Stimulated activated CD8-positive, alpha-beta memory T cell treated with anti-CD3 and anti-CD28 coated beads, Interleukin-15, amount 100 ng/mL, for 24 hours (primary cell): ENCODE measurements around the gene LOXHD1.

Source experiments
- DNase-seq: peaks from one replicate; pipeline ENCODE4 v3.0.0-alpha.2; 2020; ENCODE audit warnings: low read depth

Gene LOXHD1

GRCh38 chr18:46672062-46672970 lies 15.3 kb upstream of the LOXHD1 start:
- no peak for DNase-seq

GRCh38 chr18:46668694-46669093 lies 11.7 kb upstream of the LOXHD1 start:
- DNase-seq = no peak

- DNase-seq = no peak
Measured at GRCh38 chr18:46668135-46668534, 11.1 kb upstream of the LOXHD1 start.

GRCh38 chr18:46663539-46663938 lies 6.5 kb upstream of the LOXHD1 start:
- DNase-seq = no peak

- no peak for DNase-seq
Measured at GRCh38 chr18:46660957-46661749, 4.1 kb upstream of the LOXHD1 start.

- DNase-seq = no peak
Measured at GRCh38 chr18:46659484-46659883, 2.5 kb upstream of the LOXHD1 start.

- DNase-seq = no peak
Measured at GRCh38 chr18:46656326-46657114, 500 bp downstream of the LOXHD1 start.

- no peak for DNase-seq
Measured at GRCh38 chr18:46652372-46652771, 4.6 kb downstream of the LOXHD1 start.

GRCh38 chr18:46650681-46651080 lies 6.3 kb downstream of the LOXHD1 start:
- DNase-seq = no peak

GRCh38 chr18:46649071-46649862 lies 7.8 kb downstream of the LOXHD1 start:
- DNase-seq = no peak

GRCh38 chr18:46646468-46646867 lies 10.6 kb downstream of the LOXHD1 start:
- DNase-seq = no peak

- no peak for DNase-seq
Measured at GRCh38 chr18:46642561-46642960, 14.5 kb downstream of the LOXHD1 start.

GRCh38 chr18:46641917-46642316 lies 15.1 kb downstream of the LOXHD1 start:
- no peak for DNase-seq

GRCh38 chr18:46639386-46639785 lies 17.6 kb downstream of the LOXHD1 start:
- no peak for DNase-seq

GRCh38 chr18:46636040-46636630 lies 20.9 kb downstream of the LOXHD1 start:
- DNase-seq = no peak

- DNase-seq = no peak
Measured at GRCh38 chr18:46632401-46633071, 24.5 kb downstream of the LOXHD1 start.

- DNase-seq = no peak
Measured at GRCh38 chr18:46630991-46631390, 26.0 kb downstream of the LOXHD1 start.

GRCh38 chr18:46630160-46630559 lies 26.9 kb downstream of the LOXHD1 start:
- no peak for DNase-seq

GRCh38 chr18:46629361-46629760 lies 27.7 kb downstream of the LOXHD1 start:
- DNase-seq = no peak

- DNase-seq = no peak
Measured at GRCh38 chr18:46628206-46628605, 28.8 kb downstream of the LOXHD1 start.

- DNase-seq = no peak
Measured at GRCh38 chr18:46627136-46627535, 29.9 kb downstream of the LOXHD1 start.
